Amniotic stem cell (primary cell): ENCODE data around the gene CROCC2.

Source experiments
- DNase-seq: peaks from one replicate; lab custom pipeline; 2025; lab: John Stamatoyannopoulos, UW

The CROCC2 gene

GRCh38 chr2:241015439-241015838 lies 109.3 kb downstream of the CROCC2 start:
- no peak for DNase-seq

DNA sequence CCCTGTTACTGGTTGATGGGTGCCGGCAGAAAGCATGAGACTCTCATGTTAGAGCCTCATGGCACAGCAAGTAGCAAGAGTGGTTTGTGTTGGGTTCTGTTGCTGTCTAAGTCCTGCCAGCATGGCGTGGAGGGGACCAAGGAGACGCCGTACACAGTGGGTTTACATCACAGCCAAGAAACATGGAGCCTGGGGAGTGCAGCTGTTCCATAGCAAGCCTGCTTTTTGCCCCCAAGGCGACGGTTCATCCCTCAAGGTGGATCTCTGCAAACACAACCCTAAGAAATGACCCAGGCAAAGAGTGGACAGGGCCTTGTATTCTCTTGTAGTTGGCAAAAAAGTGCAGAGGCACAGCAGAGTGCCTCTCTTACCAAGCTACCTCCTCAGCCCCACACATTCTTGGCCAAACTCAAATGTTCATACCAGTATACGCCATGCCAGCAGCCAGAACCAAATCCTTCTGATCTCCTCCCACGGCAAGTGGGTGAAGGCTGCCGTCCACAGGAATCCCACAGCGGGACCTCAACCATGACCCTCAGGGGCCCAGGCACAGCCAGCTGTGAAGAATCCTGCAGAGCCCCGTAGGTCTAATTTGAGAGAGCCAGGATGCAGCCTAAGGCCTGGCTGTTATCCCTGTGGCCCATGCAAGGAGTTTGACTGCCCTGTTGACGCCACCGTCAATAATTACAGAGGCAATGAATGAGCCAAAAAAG lies 111.2 kb downstream of the CROCC2 start:
- DNase-seq = no peak

DNA sequence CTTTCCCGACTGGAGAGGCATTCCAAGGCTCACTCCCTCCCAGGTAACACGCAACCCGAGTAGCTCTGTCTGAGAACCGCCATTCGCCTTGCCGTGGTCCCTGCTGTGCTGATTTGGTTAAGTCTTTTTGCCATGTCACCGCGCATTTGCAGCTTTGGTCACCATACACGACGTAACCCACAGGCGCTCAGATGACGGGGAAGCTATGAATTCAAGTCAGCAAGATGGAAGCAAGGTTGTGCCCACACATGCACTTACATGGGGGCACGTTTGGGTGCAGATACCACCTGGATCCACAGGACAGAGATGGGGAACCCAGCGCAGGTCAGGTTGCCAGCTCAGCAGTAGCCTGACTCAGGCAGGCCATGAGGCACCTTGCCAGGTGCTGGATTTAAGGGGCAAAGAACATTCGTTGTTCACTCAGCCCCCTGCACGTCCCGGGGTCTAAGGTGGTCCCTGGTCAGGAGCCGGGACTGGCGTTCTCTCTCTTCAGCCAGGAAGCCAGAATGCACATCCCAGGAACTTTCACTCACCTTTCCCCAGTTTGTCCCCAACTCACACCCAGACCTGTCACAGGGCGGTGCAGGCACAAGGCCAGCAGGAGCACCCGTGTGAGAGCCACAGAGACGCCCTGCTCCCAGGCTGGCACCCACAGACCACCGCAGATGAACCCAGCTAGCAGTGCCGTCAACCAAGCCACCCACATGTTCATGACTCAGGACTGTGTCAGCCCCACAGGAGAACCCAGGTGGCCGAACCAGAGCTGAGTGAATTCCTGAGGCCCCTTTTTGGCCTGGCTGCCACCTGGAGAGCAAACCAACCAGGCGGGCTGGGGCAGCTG lies 112.1 kb downstream of the CROCC2 start:
- DNase-seq = no peak

GRCh38 chr2:241019441-241020139 lies 113.5 kb downstream of the CROCC2 start:
- no peak for DNase-seq

GRCh38 chr2:241020201-241020600 lies 114.1 kb downstream of the CROCC2 start:
- no peak for DNase-seq

DNA sequence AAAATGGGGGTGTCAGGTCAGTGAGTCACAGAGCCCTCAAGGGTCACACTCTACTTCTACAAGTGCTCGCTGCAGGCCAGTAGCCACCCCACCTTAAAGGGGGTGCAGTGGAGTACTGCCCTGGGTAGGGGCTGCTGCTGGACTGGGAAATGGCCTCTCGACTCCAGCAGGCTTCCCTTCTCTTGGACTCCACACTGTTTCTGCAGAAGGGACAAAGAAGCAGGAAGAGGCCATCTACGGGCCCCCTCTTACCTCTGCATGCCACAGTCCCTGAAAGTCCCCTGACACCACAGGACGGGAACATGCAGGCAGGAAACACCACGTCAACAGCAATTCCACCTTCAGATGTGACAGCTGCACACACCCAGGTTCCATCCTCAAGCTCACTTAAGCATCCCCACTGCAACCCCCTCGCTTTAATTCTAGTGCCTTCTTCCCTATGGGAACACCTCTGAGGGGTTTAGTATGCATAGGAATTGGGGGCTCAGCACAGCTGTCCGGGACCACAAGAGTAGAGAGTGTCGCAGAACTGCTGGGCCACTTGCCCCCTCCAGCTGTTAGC lies 114.6 kb downstream of the CROCC2 start:
- no peak for DNase-seq

DNA sequence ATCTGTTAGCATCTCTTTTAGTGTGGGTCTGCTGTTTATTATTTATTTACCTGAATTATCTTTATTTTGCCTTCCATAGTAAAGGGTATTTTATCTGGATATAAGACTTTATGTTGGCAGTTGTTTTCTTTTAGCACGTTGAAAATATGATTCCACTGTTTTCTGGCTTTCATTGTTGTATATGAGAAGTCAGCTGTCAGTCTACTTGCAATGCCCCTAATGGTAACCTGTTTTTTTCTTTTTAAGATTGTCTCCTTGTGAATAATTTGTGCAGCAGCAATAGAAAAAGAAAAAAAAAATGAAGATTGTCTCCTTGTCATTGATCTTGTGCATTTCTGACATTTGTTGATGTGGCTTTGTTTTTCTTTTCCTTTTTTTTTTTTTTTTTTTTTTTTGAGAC lies 119.5 kb downstream of the CROCC2 start:
- DNase-seq = no peak

- DNase-seq = no peak
These were observed 123.6 kb downstream of the CROCC2 start for GRCh38 chr2:241029599-241030332.

DNA sequence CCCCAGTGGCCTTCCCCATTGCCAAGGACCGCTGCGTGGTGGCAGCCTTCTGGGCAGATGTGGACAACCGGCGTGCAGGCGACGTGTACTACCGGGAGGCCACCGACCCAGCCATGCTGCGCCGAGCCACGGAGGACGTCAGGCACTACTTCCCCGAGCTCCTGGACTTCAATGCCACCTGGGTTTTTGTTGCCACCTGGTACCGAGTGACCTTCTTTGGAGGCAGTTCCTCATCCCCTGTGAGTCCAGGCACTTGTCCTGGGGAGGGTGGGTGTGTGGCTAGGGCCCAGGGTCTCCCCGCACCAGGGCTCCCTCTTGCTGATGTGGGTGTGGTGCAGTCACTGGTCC lies 124.2 kb downstream of the CROCC2 start:
- DNase-seq = no peak

DNA sequence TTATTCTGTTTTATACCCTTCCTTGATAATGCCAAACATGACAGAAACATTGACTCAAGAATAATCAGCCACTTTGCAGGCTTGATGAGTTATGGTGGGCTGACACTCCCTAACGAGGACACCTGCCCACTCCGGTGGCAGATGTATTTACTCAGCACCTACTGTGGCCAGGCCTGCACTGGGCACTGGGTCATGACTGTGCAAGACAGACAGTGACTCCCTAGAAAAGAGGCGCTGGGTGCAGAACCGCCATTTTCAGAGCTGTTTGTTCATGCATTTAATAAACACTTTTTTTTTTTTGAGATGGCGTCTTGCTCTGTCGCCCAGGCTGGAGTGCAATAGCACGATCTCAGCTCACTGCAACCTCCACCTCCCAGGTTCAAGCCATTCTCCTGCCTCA lies 124.7 kb downstream of the CROCC2 start:
- no peak for DNase-seq

DNA sequence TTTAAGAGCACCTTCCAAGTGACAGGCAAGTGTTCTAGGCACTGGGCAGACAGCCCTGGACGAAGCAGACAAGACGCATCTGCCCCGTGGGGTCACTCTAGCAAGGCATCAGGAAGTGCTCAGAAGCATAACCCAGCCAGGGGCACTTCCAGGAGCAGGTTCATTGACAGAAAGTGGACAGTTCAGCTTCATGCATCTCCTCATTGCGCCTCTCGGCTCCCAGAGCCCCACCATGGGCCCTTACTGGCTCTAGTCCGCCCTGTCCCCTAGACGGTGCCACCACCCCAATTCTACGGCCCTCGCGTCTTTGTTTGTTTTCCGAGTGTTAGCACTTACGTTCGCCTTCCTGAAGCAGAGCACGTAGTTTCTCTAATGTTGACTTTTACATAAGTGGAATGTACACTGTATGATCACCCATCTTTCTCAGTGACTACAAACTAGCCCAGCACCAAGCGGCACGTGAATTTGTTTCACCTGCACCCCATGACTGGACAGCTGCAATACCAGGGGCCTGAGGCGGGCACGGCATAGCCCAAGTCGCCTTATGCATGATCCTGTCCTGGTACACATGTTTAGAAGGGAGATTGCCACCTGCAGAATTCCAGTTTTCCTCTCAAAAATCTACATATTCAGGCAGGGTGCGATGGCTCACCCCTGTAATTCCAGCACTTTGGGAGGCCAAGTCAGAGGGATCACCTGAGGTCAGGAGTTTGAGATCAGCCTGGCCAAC lies 125.5 kb downstream of the CROCC2 start:
- no peak for DNase-seq

DNA sequence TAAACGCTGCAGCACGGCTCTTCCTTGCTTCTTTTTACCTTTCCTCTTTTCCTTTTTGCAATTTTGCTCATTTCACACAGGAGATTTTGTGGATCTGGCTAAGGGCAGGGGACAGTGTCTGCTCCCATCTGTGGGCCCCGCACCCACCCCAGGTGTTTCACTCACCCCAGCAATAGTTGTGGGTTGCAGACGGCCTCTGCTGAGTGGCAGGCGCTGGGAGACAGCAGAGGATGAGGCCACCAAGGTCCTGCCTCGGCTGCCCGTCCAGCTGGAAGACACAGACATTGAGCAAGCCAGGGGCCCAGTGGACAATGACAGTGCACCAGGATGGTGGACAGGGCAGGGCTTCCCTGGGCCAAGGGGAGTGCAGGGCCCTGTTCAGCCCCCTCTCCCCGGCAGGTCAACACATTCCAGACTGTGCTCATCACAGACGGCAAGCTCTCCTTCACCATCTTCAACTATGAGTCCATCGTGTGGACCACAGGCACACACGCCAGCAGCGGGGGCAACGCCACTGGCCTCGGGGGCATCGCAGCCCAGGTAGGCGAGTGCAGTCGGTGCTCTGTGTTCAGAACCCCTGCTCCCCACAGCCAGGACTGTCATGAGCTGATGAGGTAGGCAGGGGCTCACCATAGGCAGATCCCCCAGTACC lies 127.3 kb downstream of the CROCC2 start:
- no peak for DNase-seq

DNA sequence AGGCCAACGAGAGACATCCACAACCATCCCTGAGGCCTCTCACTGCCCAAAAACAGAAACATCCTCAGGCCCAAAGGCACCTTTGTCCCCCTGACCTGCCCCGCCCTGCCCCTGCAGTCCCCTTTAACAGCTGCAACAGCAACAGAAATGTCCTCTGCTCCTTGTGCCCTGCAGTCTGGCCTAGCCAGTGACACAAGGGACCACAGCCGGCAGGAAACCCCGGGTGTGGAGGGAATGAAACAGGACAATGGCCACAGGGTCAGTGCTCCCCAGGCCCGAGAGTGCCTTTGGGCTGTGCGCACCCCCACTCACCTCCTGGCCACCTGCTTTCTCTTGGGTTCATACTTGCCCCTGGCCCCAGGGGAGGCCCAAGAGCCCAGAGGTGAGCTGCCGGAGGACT lies 127.9 kb downstream of the CROCC2 start:
- no peak for DNase-seq

GRCh38 chr2:241034490-241035141 lies 128.5 kb downstream of the CROCC2 start:
- DNase-seq = no peak

DNA sequence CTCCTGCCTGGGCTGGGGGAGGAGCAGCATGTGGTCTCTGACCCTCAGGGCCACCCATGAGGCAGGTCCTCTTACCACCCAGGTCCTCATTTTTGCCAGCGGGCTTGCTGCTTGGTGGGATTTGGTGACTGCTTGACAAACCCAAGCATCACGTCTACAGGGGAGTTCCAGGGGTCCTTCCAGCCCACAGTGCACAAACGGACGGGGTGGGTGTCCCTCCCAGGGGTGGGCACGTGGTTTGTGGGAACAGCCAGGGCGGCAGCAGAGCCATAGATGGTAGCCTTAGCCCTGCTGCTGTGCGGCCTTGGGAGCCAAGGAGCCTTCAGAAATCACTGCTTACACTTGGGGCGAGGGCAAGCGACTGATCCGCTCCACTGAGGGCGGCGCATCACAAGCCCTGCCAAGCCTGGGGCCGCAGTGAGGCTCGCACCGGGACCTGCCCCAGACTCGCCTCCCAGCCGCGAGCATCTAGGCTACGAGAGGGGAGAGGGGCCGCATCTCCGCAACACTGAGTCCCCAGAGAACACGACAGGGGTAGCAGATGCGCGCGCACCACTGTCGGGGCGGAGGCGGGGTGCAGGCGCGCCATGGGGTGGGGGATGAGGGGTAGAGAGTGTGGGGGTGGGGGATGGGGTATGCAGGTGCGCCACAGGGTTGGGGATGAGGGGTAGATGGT lies 129.1 kb downstream of the CROCC2 start:
- no peak for DNase-seq

DNA sequence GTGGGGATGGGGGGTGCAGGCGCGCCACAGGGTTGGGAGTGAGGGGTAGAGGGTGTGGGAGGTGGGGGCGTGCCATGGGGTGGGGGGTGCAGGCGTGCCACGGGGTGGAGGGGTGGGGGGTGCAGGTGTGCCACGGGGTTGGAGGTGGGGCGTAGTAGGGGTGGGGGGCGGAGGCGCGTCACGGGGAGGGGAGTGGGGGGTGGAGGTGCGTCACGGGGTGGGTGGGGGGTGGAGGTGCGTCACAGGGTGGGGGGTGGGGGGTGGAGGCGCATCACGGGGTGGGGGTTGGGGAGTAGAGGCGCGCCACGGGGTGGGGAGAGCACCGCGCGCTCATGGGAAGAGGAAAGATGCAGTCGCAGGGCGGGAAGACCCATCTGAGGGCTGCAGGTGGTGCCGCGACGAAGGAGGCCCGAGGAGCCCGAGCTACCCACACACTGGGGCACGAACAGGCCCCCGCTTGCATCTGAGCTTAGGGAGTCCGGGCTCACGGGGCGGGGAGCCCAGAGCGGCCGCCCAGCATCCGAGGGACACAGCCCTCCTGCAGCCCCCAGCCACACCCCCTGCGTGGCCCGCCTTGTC lies 129.8 kb downstream of the CROCC2 start:
- DNase-seq = no peak

- DNase-seq = no peak
These were observed 130.3 kb downstream of the CROCC2 start for GRCh38 chr2:241036397-241036963.

DNA sequence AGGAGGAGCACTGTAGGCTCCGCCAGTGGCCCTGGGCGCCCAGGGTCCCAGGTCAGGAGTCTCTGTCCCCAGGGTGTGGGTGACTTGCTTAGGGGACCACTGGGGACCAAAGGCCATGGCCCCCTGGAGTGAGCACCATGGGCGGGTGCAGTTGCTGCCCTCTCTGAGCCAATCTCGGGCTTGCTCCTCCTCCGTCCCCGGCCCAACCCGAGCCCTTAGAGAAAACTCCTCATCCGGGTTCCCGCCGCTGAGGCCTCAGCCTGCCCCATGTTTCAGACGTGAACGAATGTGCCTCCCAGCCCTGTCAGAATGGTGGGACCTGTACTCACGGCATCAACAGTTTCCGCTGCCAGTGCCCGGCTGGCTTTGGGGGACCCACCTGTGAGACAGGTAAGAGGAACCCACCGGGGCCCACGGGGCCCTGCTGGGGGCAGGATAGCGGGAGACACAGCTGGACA lies 130.9 kb downstream of the CROCC2 start:
- no peak for DNase-seq

- no peak for DNase-seq
These were observed 131.4 kb downstream of the CROCC2 start for GRCh38 chr2:241037498-241037897.
